Keratinocyte (primary cell): ENCODE measurements around the gene TBX6. TPM values are rescaled to one million over a fixed set of nuclear protein-coding genes. Genes with fewer than 3 reads are reported as not detected.

ENCODE experiments used
- DNase-seq: peaks from one replicate; pipeline ENCODE4 v3.0.0-alpha.2; 2011; ENCODE audit warnings: low read depth, missing footprints, low spot score
- FAIRE-seq: peaks from 2 replicates; lab custom pipeline; 2011; peaks lifted over from hg19 to GRCh38; lab: Jason Lieb, UNC
- H2AFZ ChIP-seq: 2 replicates; pipeline ENCODE4 v1.6.0; 2012; ENCODE audit warnings: low read length, control low read depth, inconsistent platforms; ENCODE audit not compliant: control insufficient read depth
- H3K27ac ChIP-seq: 2 replicates; pipeline ENCODE4 v1.5.1; 2011; ENCODE audit warnings: low read length; ENCODE audit not compliant: control insufficient read depth, insufficient read depth
- H3K27me3 ChIP-seq: 3 replicates; pipeline ENCODE4 v1.6.0; 2011; ENCODE audit warnings: low read length; ENCODE audit not compliant: control insufficient read depth, insufficient read depth; ENCODE audit errors: extremely low read depth
- H3K36me3 ChIP-seq, 2 experiments: 2 replicates in 1 of 2; 3 replicates in 1 of 2; pipeline ENCODE4 v1.5.1; 2011; ENCODE audit warnings: low read length in 2 of 2, mild to moderate bottlenecking in 1 of 2; ENCODE audit not compliant: control insufficient read depth in 2 of 2, insufficient read depth in 2 of 2; ENCODE audit errors: extremely low read depth in 1 of 2
- H3K4me1 ChIP-seq: 3 replicates; pipeline ENCODE4 v1.5.1; 2011; ENCODE audit warnings: low read length; ENCODE audit not compliant: control insufficient read depth, insufficient read depth; ENCODE audit errors: extremely low read depth
- H3K4me2 ChIP-seq: 3 replicates; pipeline ENCODE4 v1.6.0; 2011; ENCODE audit warnings: low read depth, low read length; ENCODE audit not compliant: control insufficient read depth, insufficient read depth; ENCODE audit errors: extremely low read depth
- H3K4me3 ChIP-seq, 3 experiments: fragments of 200-600 bp in 1 of 3; sonication (generic) in 1 of 3; 2 replicates in 2 of 3; 3 replicates in 1 of 3; pipeline ENCODE4 v1.5.1; 2011 to 2016; ENCODE audit warnings: low read length in 3 of 3, mild to moderate bottlenecking in 3 of 3, control low read depth in 2 of 3, inconsistent platforms in 1 of 3, low read depth in 1 of 3, mixed read lengths in 1 of 3, mixed run types in 1 of 3, moderate library complexity in 1 of 3; ENCODE audit not compliant: control insufficient read depth in 2 of 3, insufficient read depth in 2 of 3; ENCODE audit errors: extremely low read depth in 1 of 3
- H3K79me2 ChIP-seq: 2 replicates; pipeline ENCODE4 v1.6.0; 2012; ENCODE audit warnings: low read length; ENCODE audit not compliant: control insufficient read depth, insufficient read depth
- H3K9ac ChIP-seq: 3 replicates; pipeline ENCODE4 v1.6.0; 2011; ENCODE audit warnings: low read length; ENCODE audit not compliant: control insufficient read depth, insufficient read depth; ENCODE audit errors: extremely low read depth
- H3K9me1 ChIP-seq: 3 replicates; pipeline ENCODE4 v1.6.0; 2011; ENCODE audit warnings: low read length; ENCODE audit not compliant: control insufficient read depth, insufficient read depth; ENCODE audit errors: extremely low read depth
- H3K9me3 ChIP-seq: 2 replicates; pipeline ENCODE4 v1.5.1; 2012; ENCODE audit warnings: low read depth, low read length; ENCODE audit not compliant: control insufficient read depth
- H4K20me1 ChIP-seq: 3 replicates; pipeline ENCODE4 v1.6.0; 2011; ENCODE audit warnings: low read length; ENCODE audit not compliant: control insufficient read depth, insufficient read depth; ENCODE audit errors: extremely low read depth
- EZH2 ChIP-seq: IDR thresholded peaks from one replicate; pipeline ENCODE4 v1.6.1; 2012; ENCODE audit warnings: inconsistent platforms, mild to moderate bottlenecking, low read length, moderate library complexity
- dilution Hi-C: fragments of 300-500 bp; cut with MboI; formaldehyde crosslinking; loops from one replicate; pipeline ENCODE4 v1.7.0; 2020; ENCODE audit warnings: low sequenced_read_pairs; ENCODE audit not compliant: extremely low pct_ligation_motif_present
- polyA plus RNA-seq, 5 experiments: library from polyadenylated mRNA; depleted of rRNA in 3 of 5; stranded (reverse) in 3 of 5; stranded (forward) in 1 of 5; unstranded in 1 of 5; fragments of >200 nt; gene quantifications; 1 replicate in 1 of 5; 2 replicates in 3 of 5; 3 replicates in 1 of 5; pipeline versions ENCODE4 v1.2.1 to v1.2.3, GENCODE V29; 2011 to 2012; ENCODE audit warnings: missing spikeins in 2 of 5, low read depth in 1 of 5, low replicate concordance in 1 of 5
- TF ChIP-seq, protein P1 (sequence below), 3 experiments: IDR thresholded peaks in 1 of 3; conservative IDR thresholded peaks in 1 of 3; optimal IDR thresholded peaks in 1 of 3; 2 replicates in 2 of 3; 3 replicates in 1 of 3; pipeline versions ENCODE3 to v1.5.1; 2011; ENCODE audit warnings: low read length in 3 of 3, mild to moderate bottlenecking in 3 of 3, moderate library complexity in 2 of 3, control low read depth in 1 of 3, inconsistent platforms in 1 of 3; ENCODE audit not compliant: insufficient read depth in 2 of 3; ENCODE audit errors: extremely low read depth in 1 of 3

Gene TBX6
- polyA plus RNA-seq, 1 donor (not counting 4 experiments of a cell fraction or from before 2014, with no cell fraction given) = 0.18 TPM

DNA sequence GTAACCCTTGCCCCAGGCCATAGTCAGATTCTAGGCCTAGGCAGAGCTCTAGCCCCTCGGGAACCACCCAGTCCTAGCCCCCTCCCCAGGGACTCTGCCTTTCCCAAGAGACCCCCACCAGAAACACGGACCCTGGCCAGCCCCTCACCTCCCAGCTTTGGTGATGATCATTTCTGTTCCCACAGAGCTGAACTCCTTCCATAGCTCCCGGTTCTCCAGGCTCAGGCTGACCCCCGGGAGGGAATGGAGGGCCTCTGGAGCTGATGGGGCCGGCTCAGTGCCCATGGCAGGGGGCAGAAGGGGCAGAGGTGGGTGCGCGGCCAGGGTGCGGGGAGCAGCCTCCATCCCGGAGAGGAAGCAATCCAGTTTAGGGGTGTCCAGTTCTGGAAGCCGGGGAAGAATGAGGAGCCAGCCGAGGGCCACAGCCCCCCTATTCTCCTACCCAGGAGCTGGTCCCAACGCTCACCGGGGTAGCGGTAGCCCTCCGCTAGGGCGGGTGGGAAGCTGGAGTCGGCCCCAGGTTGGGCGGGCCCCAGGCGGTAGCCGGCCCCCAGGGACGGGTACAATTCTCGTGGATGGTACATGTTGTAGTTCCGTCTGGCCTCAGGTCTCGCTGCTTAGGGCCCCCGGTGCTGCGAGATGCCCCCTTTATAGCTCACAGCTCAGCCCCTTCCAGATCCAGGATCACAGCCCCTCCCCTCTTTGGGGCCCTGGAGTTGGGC, 953 bp downstream of the TBX6 start:
- H3K4me1 ChIP-seq = peaks cover 51% of the 10 kb centered on the region
- peaks cover 0 to 2% of the 10 kb centered on the region in 2 experiments for H3K36me3 ChIP-seq
- peak overlapping the region; percentile 10 for H3K9ac ChIP-seq
- peak overlapping the region; percentile 44 for H2AFZ ChIP-seq
- no peaks in the 10 kb centered on the region for H3K9me1 ChIP-seq
- dilution Hi-C loops = no loop called here
- no peak for DNase-seq
- H3K4me3 ChIP-seq = peak overlapping the region in 1 of 3 experiments; percentile 10
- no peaks in the 10 kb centered on the region for H3K79me2 ChIP-seq
- H3K27me3 ChIP-seq = no peaks in the 10 kb centered on the region
- no peak for FAIRE-seq
- no peaks in the 10 kb centered on the region for H3K9me3 ChIP-seq
- H3K4me2 ChIP-seq = peak overlapping the region; percentile 72
- H4K20me1 ChIP-seq = no peaks in the 10 kb centered on the region
- H3K27ac ChIP-seq = peak overlapping the region; percentile 63
- no peak for TF ChIP-seq EZH2

DNA sequence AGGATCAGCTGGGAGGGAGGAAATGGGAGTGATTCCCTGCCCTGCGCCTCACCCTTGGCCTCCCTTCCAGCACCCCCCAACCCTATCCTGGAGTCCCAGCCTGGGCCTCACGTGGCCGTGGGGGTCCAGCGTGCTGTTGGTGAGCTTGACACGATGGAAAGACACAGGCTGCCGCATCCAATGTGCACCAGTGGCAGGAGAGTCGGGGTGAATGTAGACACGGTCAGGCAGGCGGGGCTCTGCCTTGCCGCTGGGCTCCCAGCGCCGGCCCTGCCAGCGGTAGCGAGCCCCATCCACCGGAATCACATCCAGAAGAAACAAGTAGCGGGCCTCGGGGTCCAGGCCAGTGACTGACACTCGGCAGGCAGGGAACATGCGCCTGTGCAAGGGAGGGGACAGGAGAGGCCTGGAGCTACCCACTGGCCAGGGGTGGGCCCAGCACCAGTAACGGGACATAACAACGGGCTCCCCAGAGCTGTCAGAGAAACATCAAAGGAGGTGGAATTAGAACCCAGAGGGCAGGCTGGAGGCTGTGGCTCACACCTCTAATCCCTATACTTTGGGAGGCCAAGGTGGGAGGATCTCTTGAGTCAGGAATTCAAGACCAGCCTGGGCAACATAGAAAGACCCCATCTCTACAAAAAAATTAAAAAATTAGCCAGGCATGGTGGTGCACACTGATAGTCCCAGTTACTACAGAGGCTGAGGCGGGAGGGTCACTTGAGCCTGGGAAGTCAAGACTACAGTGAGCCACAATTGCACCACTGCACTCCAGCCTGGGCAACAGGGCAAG, 2.7 kb downstream of the TBX6 start:
- TF ChIP-seq EZH2 = no peak
- TF ChIP-seq, protein P1, sequence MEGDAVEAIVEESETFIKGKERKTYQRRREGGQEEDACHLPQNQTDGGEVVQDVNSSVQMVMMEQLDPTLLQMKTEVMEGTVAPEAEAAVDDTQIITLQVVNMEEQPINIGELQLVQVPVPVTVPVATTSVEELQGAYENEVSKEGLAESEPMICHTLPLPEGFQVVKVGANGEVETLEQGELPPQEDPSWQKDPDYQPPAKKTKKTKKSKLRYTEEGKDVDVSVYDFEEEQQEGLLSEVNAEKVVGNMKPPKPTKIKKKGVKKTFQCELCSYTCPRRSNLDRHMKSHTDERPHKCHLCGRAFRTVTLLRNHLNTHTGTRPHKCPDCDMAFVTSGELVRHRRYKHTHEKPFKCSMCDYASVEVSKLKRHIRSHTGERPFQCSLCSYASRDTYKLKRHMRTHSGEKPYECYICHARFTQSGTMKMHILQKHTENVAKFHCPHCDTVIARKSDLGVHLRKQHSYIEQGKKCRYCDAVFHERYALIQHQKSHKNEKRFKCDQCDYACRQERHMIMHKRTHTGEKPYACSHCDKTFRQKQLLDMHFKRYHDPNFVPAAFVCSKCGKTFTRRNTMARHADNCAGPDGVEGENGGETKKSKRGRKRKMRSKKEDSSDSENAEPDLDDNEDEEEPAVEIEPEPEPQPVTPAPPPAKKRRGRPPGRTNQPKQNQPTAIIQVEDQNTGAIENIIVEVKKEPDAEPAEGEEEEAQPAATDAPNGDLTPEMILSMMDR (optimal IDR thresholded peaks at IDR 0.05 in 1 of 3, IDR thresholded peaks at IDR 0.05 in 1 of 3, conservative IDR thresholded peaks at IDR 0.05 in 1 of 3; ENCODE audit: extremely low read depth in 1 of 3, insufficient read depth in 2 of 3, low read length in 3 of 3) = no peak
- no peak for DNase-seq
- peaks cover 39% of the 10 kb centered on the region for H3K4me1 ChIP-seq
- H3K9ac ChIP-seq = no peak overlapping the region
- dilution Hi-C loops = no loop called here
- peak overlapping the region; percentile 43 for H2AFZ ChIP-seq
- no peak overlapping the region for H3K27ac ChIP-seq
- H3K36me3 ChIP-seq = peaks cover 7 to 11% of the 10 kb centered on the region in 2 experiments
- no peak overlapping the region for H3K4me2 ChIP-seq
- no peak overlapping the region for H3K4me3 ChIP-seq
- no peaks in the 10 kb centered on the region for H3K27me3 ChIP-seq
- no peaks in the 10 kb centered on the region for H3K9me1 ChIP-seq
- H3K79me2 ChIP-seq = no peaks in the 10 kb centered on the region
- no peak for FAIRE-seq
- no peaks in the 10 kb centered on the region for H3K9me3 ChIP-seq
- no peaks in the 10 kb centered on the region for H4K20me1 ChIP-seq
